NCI-H82 treated with DMSO at 0.1 percent for 48 hours (cell line): Measurements from ENCODE around the gene RICTOR.

ENCODE experiments used
- DNase-seq: peaks from one replicate; lab custom pipeline; 2025; ENCODE audit not compliant: unreplicated experiment; lab: John Stamatoyannopoulos, UW

The RICTOR gene

GRCh38 chr5:38891563-38891962 is 182.6 kb downstream of the RICTOR start:
- DNase-seq, result no peak

GRCh38 chr5:38889424-38889823 is 184.8 kb downstream of the RICTOR start:
- no peak for DNase-seq

- DNase-seq, result no peak
Measured at GRCh38 chr5:38888041-38888440, 186.2 kb downstream of the RICTOR start.
